GM12892 (cell line): ENCODE measurements around the gene CUTC.

Experiments used
- POLR2A ChIP-seq: IDR thresholded peaks from 2 replicates; pipeline ENCODE4 v1.6.1; 2011; ENCODE audit warnings: low read depth, low read length, control low read depth
- POLR2AphosphoS5 ChIP-seq: IDR thresholded peaks from 2 replicates; pipeline ENCODE4 v1.6.1; 2011; ENCODE audit warnings: low read depth, low read length, control low read depth
- TAF1 ChIP-seq: IDR thresholded peaks from 2 replicates; pipeline ENCODE4 v1.6.1; 2011; ENCODE audit warnings: low read depth, mild to moderate bottlenecking, control low read depth, low read length, borderline replicate concordance

DNA sequence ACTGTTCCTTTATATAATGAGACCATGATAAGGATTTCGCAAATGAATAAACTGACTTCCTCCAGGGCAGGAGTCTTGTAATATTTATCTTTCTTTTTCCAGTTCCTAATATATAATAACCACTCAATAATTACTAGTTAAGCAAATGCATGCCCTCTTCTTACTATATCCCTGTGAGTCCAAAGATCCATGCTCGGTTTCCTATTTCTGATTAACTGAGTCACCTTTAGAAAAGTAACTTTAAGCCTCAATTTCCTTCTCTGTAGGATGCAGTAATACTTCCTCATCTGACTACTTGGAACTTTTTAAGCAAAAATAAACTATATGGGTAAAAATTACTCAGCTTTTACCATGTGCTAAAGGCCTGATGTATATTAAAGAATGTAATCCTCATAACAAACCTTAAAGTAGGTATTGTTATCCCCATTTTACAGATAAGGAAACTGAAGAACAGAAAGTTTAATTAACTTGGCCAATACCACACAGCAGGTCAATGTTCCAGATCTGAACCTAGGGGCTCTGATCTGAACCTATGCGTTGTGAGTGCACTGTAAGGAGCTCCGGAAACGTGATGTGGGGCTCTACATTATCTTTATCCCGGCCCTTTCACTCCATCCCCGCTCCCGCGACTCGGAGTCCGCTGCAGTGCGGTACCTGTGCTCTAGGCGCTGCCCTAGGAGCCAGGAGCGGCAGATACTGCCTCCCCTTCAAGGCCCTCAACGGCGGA lies 565 bp upstream of the CUTC start:
- TF ChIP-seq POLR2AphosphoS5, result no peak
- no peak for TF ChIP-seq POLR2A
- TF ChIP-seq TAF1, result no peak
